PFSK-1 (cell line): ENCODE results near the gene MAP3K12.

Experiments
- POLR2AphosphoS5 ChIP-seq: IDR thresholded peaks from 2 replicates; pipeline ENCODE4 v1.6.1; 2012; ENCODE audit warnings: low read depth, mild to moderate bottlenecking, control low read depth, low read length, moderate library complexity
- SIN3A ChIP-seq: IDR thresholded peaks from 2 replicates; pipeline ENCODE4 v1.6.1; 2012; ENCODE audit warnings: mild to moderate bottlenecking, low read length, moderate library complexity, borderline replicate concordance; ENCODE audit not compliant: insufficient read depth

GRCh38 chr12:53480491-53481442 lies 18.5 kb downstream of the MAP3K12 start:
- no peak for TF ChIP-seq SIN3A
- peak; percentile 65 for TF ChIP-seq POLR2AphosphoS5
